H9 (cell line): ENCODE measurements around the gene SORCS2. TPM values are rescaled to one million over a fixed set of nuclear protein-coding genes. Genes with fewer than 3 reads are reported as not detected.

Source experiments
- DNase-seq: peaks from one replicate; pipeline ENCODE4 v3.0.0-alpha.2; 2017
- H2AFZ ChIP-seq: one replicate; pipeline ENCODE4 v1.6.1; 2013; ENCODE audit warnings: mild to moderate bottlenecking, low read length, control low read depth, moderate library complexity
- H2AK5ac ChIP-seq: 2 replicates; pipeline ENCODE4 v1.6.1; 2013; ENCODE audit warnings: low read length, control low read depth, mixed read lengths; ENCODE audit not compliant: insufficient read length
- H2BK120ac ChIP-seq: one replicate; pipeline ENCODE4 v1.6.1; 2013; ENCODE audit warnings: low read depth, mild to moderate bottlenecking, low read length, control low read depth, inconsistent platforms; ENCODE audit not compliant: poor library complexity, severe bottlenecking
- H2BK12ac ChIP-seq: 2 replicates; pipeline ENCODE4 v1.6.1; 2013; ENCODE audit warnings: low read length, control low read depth, mixed read lengths, low read depth; ENCODE audit not compliant: insufficient read length
- H2BK15ac ChIP-seq: 2 replicates; pipeline ENCODE4 v1.6.1; 2013; ENCODE audit warnings: low read depth, low read length, control low read depth
- H2BK20ac ChIP-seq: one replicate; pipeline ENCODE4 v1.6.1; 2013; ENCODE audit warnings: low read depth, mild to moderate bottlenecking, low read length, control low read depth, inconsistent platforms; ENCODE audit not compliant: poor library complexity, severe bottlenecking
- H2BK5ac ChIP-seq: 2 replicates; pipeline ENCODE4 v1.6.1; 2013; ENCODE audit warnings: low read length, control low read depth, mixed read lengths; ENCODE audit not compliant: insufficient read length
- H3K14ac ChIP-seq: 2 replicates; pipeline ENCODE4 v1.6.1; 2013; ENCODE audit warnings: low read length, control low read depth; ENCODE audit not compliant: insufficient read depth
- H3K18ac ChIP-seq: 2 replicates; pipeline ENCODE4 v1.6.1; 2013; ENCODE audit warnings: low read depth, mild to moderate bottlenecking, mixed read lengths, low read length, control low read depth; ENCODE audit not compliant: insufficient read length
- H3K23ac ChIP-seq: 2 replicates; pipeline ENCODE4 v1.6.1; 2013; ENCODE audit warnings: low read length, control low read depth, mixed read lengths, low read depth; ENCODE audit not compliant: insufficient read length
- H3K23me2 ChIP-seq: 2 replicates; pipeline ENCODE4 v1.6.1; 2013; ENCODE audit warnings: low read depth, mild to moderate bottlenecking, mixed read lengths, low read length, control low read depth; ENCODE audit not compliant: insufficient read length, poor library complexity, severe bottlenecking
- H3K27ac ChIP-seq: 2 replicates; pipeline ENCODE4 v1.5.1; 2013; ENCODE audit warnings: low read length, control low read depth, mixed read lengths, low read depth; ENCODE audit not compliant: insufficient read length
- H3K27me3 ChIP-seq: 2 replicates; pipeline ENCODE4 v1.6.1; 2013; ENCODE audit warnings: low read length, control low read depth, inconsistent platforms; ENCODE audit not compliant: insufficient read depth
- H3K4ac ChIP-seq: 2 replicates; pipeline ENCODE4 v1.6.1; 2013; ENCODE audit warnings: low read depth, mild to moderate bottlenecking, control low read depth, inconsistent platforms, low read length, moderate library complexity
- H3K4me1 ChIP-seq: 2 replicates; pipeline ENCODE4 v1.6.1; 2013; ENCODE audit warnings: low read length, control low read depth, inconsistent platforms; ENCODE audit not compliant: insufficient read depth
- H3K4me2 ChIP-seq: 2 replicates; pipeline ENCODE4 v1.6.1; 2013; ENCODE audit warnings: low read length, control low read depth, mixed read lengths; ENCODE audit not compliant: insufficient read length, insufficient read depth
- H3K56ac ChIP-seq: 2 replicates; pipeline ENCODE4 v1.6.1; 2013; ENCODE audit warnings: low read depth, mild to moderate bottlenecking, mixed read lengths, low read length, control low read depth; ENCODE audit not compliant: insufficient read length
- H3K79me1 ChIP-seq: 2 replicates; pipeline ENCODE4 v1.6.1; 2013; ENCODE audit warnings: low read depth, mild to moderate bottlenecking, moderate library complexity, low read length, control low read depth, inconsistent platforms; ENCODE audit not compliant: insufficient read depth, poor library complexity, severe bottlenecking
- H3K79me2 ChIP-seq: 2 replicates; pipeline ENCODE4 v1.6.1; 2013; ENCODE audit warnings: low read length, control low read depth, inconsistent platforms; ENCODE audit not compliant: insufficient read depth
- H3K9ac ChIP-seq: 2 replicates; pipeline ENCODE4 v1.6.1; 2013; ENCODE audit warnings: low read length, control low read depth, mixed read lengths; ENCODE audit not compliant: insufficient read length; ENCODE audit errors: extremely low read depth
- H3K9me3 ChIP-seq: one replicate; pipeline ENCODE4 v1.6.1; 2013; ENCODE audit warnings: low read depth, low read length, inconsistent platforms; ENCODE audit not compliant: control insufficient read depth
- H3T11ph ChIP-seq: one replicate; pipeline ENCODE4 v1.6.1; 2013; ENCODE audit warnings: mild to moderate bottlenecking, low read length, control low read depth, inconsistent platforms
- H4K20me1 ChIP-seq: one replicate; pipeline ENCODE4 v1.6.1; 2013; ENCODE audit not compliant: control insufficient read depth, insufficient read length, insufficient read depth
- H4K5ac ChIP-seq: 2 replicates; pipeline ENCODE4 v1.6.1; 2013; ENCODE audit warnings: low read depth, mild to moderate bottlenecking, mixed read lengths, low read length, control low read depth; ENCODE audit not compliant: insufficient read length
- H4K8ac ChIP-seq: replicated peaks from 2 replicates; pipeline ENCODE4 v1.6.1; 2013; ENCODE audit warnings: low read length, control low read depth, mixed read lengths, low read depth; ENCODE audit not compliant: insufficient read length
- H4K91ac ChIP-seq: 2 replicates; pipeline ENCODE4 v1.6.1; 2013; ENCODE audit warnings: low read depth, mild to moderate bottlenecking, moderate library complexity, mixed read lengths, low read length, control low read depth; ENCODE audit not compliant: insufficient read length
- H3K27ac Mint-ChIP-seq, 3 experiments: 2 replicates in 2 of 3; 3 replicates in 1 of 3; pipeline ENCODE4 v1.8.0; 2020 to 2021; ENCODE audit warnings: mixed read lengths in 3 of 3, mild to moderate bottlenecking in 1 of 3, moderate library complexity in 1 of 3
- H3K27me3 Mint-ChIP-seq: 2 replicates; pipeline ENCODE4 v1.8.0; 2021; ENCODE audit warnings: low read depth, mild to moderate bottlenecking, moderate library complexity, mixed read lengths
- H3K36me3 Mint-ChIP-seq, 3 experiments: 2 replicates in 2 of 3; 3 replicates in 1 of 3; pipeline ENCODE4 v1.8.0; 2020 to 2021; ENCODE audit warnings: low read depth in 3 of 3, mixed read lengths in 3 of 3; ENCODE audit not compliant: insufficient read depth in 1 of 3
- H3K4me1 Mint-ChIP-seq, 2 experiments: 2 replicates each; pipeline ENCODE4 v1.8.0; 2020; ENCODE audit warnings: mixed read lengths in 2 of 2
- H3K4me3 Mint-ChIP-seq, 2 experiments: 2 replicates in 1 of 2; 3 replicates in 1 of 2; pipeline ENCODE4 v1.8.0; 2020 to 2021; ENCODE audit warnings: mild to moderate bottlenecking in 2 of 2, mixed read lengths in 2 of 2, moderate library complexity in 1 of 2
- H3K9me3 Mint-ChIP-seq, 2 experiments: 2 replicates in 1 of 2; 3 replicates in 1 of 2; pipeline ENCODE4 v1.8.0; 2020; ENCODE audit warnings: mild to moderate bottlenecking in 2 of 2, mixed read lengths in 2 of 2, moderate library complexity in 1 of 2
- WGBS: extraction: QIAGEN DNeasy Blood & Tissue Kit; methylation state at CpG from one replicate; pipeline ENCODE4 v1.1.7; 2013; ENCODE audit warnings: missing lambda C conversion rate, low lambda C conversion rate, mixed read lengths; ENCODE audit not compliant: insufficient read length; ENCODE audit errors: extremely low coverage; 5-methylcytosine and 5-hydroxymethylcytosine counted together
- total RNA-seq: library from RNA; stranded (reverse); gene quantifications from 2 replicates; pipeline ENCODE4 v1.2.1, GENCODE V29; 2021
- TF ChIP-seq, protein P1 (sequence below): fragments of 200-600 bp; sonication (generic); conservative IDR thresholded peaks from 3 replicates; pipeline ENCODE4 v1.8.0; 2021; ENCODE audit warnings: antibody characterized with exemption, mild to moderate bottlenecking

Gene SORCS2
- total RNA-seq, 1 experiment from 2014 or later, result 0.57 TPM

GRCh38 chr4:7189066-7189465 lies 3.3 kb upstream of the SORCS2 start:
- Mint-ChIP-seq H3K9me3 (peaks cover 0 to 3% of the 10 kb centered on the region in 2 experiments; a peak in 3 of 5 replicates), H3K4me1 (peaks cover 3 to 4% of the 10 kb centered on the region in 2 experiments; a peak in 3 of 4 replicates), H3K27me3 (peaks cover 65% of the 10 kb centered on the region), H3K27ac (no peak overlapping the region; a peak in 1 of 7 replicates), H3K36me3 (no peaks in the 10 kb centered on the region; a peak in 2 of 7 replicates), H3K4me3 (no peak overlapping the region)
- no peak overlapping the region for H3K18ac ChIP-seq
- no peak overlapping the region for H3K4me2 ChIP-seq
- no peak overlapping the region for H3K27ac ChIP-seq
- H3K4ac ChIP-seq, result no peak overlapping the region
- no CpG with 5 or more reads among the region's 12 CpGs for WGBS
- H2BK15ac ChIP-seq, result no peak overlapping the region
- no peak overlapping the region for H2AK5ac ChIP-seq
- TF ChIP-seq, protein P1, sequence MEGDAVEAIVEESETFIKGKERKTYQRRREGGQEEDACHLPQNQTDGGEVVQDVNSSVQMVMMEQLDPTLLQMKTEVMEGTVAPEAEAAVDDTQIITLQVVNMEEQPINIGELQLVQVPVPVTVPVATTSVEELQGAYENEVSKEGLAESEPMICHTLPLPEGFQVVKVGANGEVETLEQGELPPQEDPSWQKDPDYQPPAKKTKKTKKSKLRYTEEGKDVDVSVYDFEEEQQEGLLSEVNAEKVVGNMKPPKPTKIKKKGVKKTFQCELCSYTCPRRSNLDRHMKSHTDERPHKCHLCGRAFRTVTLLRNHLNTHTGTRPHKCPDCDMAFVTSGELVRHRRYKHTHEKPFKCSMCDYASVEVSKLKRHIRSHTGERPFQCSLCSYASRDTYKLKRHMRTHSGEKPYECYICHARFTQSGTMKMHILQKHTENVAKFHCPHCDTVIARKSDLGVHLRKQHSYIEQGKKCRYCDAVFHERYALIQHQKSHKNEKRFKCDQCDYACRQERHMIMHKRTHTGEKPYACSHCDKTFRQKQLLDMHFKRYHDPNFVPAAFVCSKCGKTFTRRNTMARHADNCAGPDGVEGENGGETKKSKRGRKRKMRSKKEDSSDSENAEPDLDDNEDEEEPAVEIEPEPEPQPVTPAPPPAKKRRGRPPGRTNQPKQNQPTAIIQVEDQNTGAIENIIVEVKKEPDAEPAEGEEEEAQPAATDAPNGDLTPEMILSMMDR, result no peak
- no peaks in the 10 kb centered on the region for H3K79me2 ChIP-seq
- no peaks in the 10 kb centered on the region for H4K20me1 ChIP-seq
- no peak overlapping the region for H4K8ac ChIP-seq
- H3K4me1 ChIP-seq, result no peaks in the 10 kb centered on the region
- no peaks in the 10 kb centered on the region for H3K79me1 ChIP-seq
- H2BK5ac ChIP-seq, result no peak overlapping the region
- H3K56ac ChIP-seq, result no peak overlapping the region
- H3K9me3 ChIP-seq, result no peaks in the 10 kb centered on the region
- DNase-seq, result peak; percentile 21
- H3K9ac ChIP-seq, result no peak overlapping the region
- H3K27me3 ChIP-seq, result peaks cover 11% of the 10 kb centered on the region
- H3K23ac ChIP-seq, result no peak overlapping the region
- H2BK12ac ChIP-seq, result no peak overlapping the region
- H2BK120ac ChIP-seq, result no peak overlapping the region
- H3K23me2 ChIP-seq, result peaks cover 9% of the 10 kb centered on the region
- H3K14ac ChIP-seq, result no peak overlapping the region
- no peak overlapping the region for H4K91ac ChIP-seq
- H3T11ph ChIP-seq, result no peak overlapping the region
- no peak overlapping the region for H2AFZ ChIP-seq
- no peak overlapping the region for H4K5ac ChIP-seq
- H2BK20ac ChIP-seq, result no peak overlapping the region
